ENCODE measurements around the gene INPP5J. TPM values are rescaled to one million over a fixed set of nuclear protein-coding genes. Genes with fewer than 3 reads are reported as not detected.
"Not testable (repeated sequence)": the region's sequence is repeated elsewhere in the genome, so short reads cannot be mapped to it uniquely, and the experiment has no call there.

INPP5J gene
- total and polyA plus RNA-seq, 11 donors = 8.4 to 23.1 (median 19.5) TPM

- peak; percentile 92 to 95 (median 94) for ATAC-seq
- DNase-seq = peak; percentile 97 to 98 (median 97)
- H3K4me3 ChIP-seq = peak within 1 kb of the TSS; percentile 56 to 95 (median 74)
- peaks cover 0 to 45% (median 20%) of the 10 kb centered on the region in 12 donors for H3K4me1 ChIP-seq
- no peaks in the 10 kb centered on the region for H3K27me3 ChIP-seq
- no peaks in the 10 kb centered on the region for H3K9me3 ChIP-seq
- peaks cover 0 to 31% (median 29%) of the 10 kb centered on the region in 9 donors for H3K36me3 ChIP-seq
- WGBS, 4 donors = 5 to 10% (median 6%) methylated on average over 47 to 67 of the region's 67 CpGs
- peak; percentile 88 to 99 (median 96) for TF ChIP-seq CTCF (IDR thresholded peaks at IDR 0.05)
- peak in 1 of 2 donors; percentile 83 for TF ChIP-seq POLR2A (IDR thresholded peaks at IDR 0.05)
- intact Hi-C loops (cut with DNase I) = loop anchor here in 9 of 10 donors (1.0 to 10.0 kb wide), 10 partner anchors 40 to 167 kb away; no protein-coding TSS in a partner anchor
- H3K27ac ChIP-seq = peak within 1 kb of the TSS; percentile 88 to 99 (median 93)
These were observed 15.4 kb upstream of the INPP5J start, which contains the start of gene SELENOM for GRCh38 chr22:31107178-31107893. Gene SELENOM (minus strand): TSS chr22:31107568. CDS start chr22:31107505, 63 bp downstream.

- H3K4me3 ChIP-seq = peak overlapping the region in 11 of 12 donors; percentile 25 to 95 (median 71)
- WGBS, 4 donors = 1 to 2% (median 1%) methylated on average over 5 of the region's 5 CpGs
- peaks cover 0 to 26% (median 24%) of the 10 kb centered on the region in 9 donors for H3K36me3 ChIP-seq
- TF ChIP-seq POLR2A (IDR thresholded peaks at IDR 0.05) = no peak
- TF ChIP-seq CTCF (IDR thresholded peaks at IDR 0.05) = peak in 3 of 12 donors; percentile 3 to 36 (median 4)
- no peaks in the 10 kb centered on the region for H3K27me3 ChIP-seq
- intact Hi-C loops (cut with DNase I) = loop anchor here in 9 of 10 donors (1.0 to 10.0 kb wide), 10 partner anchors 39 to 167 kb away; no protein-coding TSS in a partner anchor
- H3K9me3 ChIP-seq = no peaks in the 10 kb centered on the region
- DNase-seq = no peak
- peaks cover 0 to 40% (median 19%) of the 10 kb centered on the region in 12 donors for H3K4me1 ChIP-seq
- peak overlapping the region; percentile 31 to 99 (median 92) for H3K27ac ChIP-seq
- ATAC-seq = peak; percentile 1 to 14 (median 8)
These were observed 14.9 kb upstream of the INPP5J start for GRCh38 chr22:31107894-31108218.

GRCh38 chr22:31112547-31113091 lies 10.1 kb upstream of the INPP5J start:
- 90 to 98% (median 95%) methylated on average over 7 of the region's 7 CpGs for WGBS, 4 donors
- not testable (repeated sequence) for ATAC-seq, H3K4me1 ChIP-seq, DNase-seq, H3K36me3 ChIP-seq, H3K27ac ChIP-seq, H3K9me3 ChIP-seq, H3K27me3 ChIP-seq, H3K4me3 ChIP-seq
- intact Hi-C loops (cut with DNase I) = loop anchor here in 2 of 10 donors (5.0 to 10.0 kb wide), 2 partner anchors 35 to 122 kb away; no protein-coding TSS in a partner anchor

GRCh38 chr22:31118046-31118820 lies 4.5 kb upstream of the INPP5J start:
- ATAC-seq = no peak
- intact Hi-C loops (cut with DNase I) = loop anchor here in 2 of 10 donors (10.0 kb wide), 1 partner anchor 117 kb away; no protein-coding TSS in a partner anchor
- Histone ChIP-seq H3K9me3 (no peaks in the 10 kb centered on the region), H3K27me3 (no peaks in the 10 kb centered on the region), H3K4me3 (no peak overlapping the region), H3K36me3 (no peaks in the 10 kb centered on the region), H3K27ac (peak overlapping the region; percentile 58 to 94 (median 88)), H3K4me1 (peaks cover 0 to 43% (median 21%) of the 10 kb centered on the region in 12 donors)
- whole genome bisulfite sequencing, 4 donors = 62 to 78% (median 72%) methylated on average over 3 of the region's 3 CpGs
- TF ChIP-seq POLR2A (IDR thresholded peaks at IDR 0.05) = no peak
- TF ChIP-seq CTCF (IDR thresholded peaks at IDR 0.05) = no peak
- DNase-seq = no peak

Data from heart left ventricle (tissue), 16 donors.